Muscle of leg (tissue), 9 donors: ENCODE results near the gene DNTT. TPM values are rescaled to one million over a fixed set of nuclear protein-coding genes. Genes with fewer than 3 reads are reported as not detected.

Source experiments
- polyA plus RNA-seq, 8 donors: library from polyadenylated mRNA; unstranded; fragments of 120-200 nt; gene quantifications; one replicate each; pipeline versions ENCODE4 v1.2.1 to v1.2.3, GENCODE V29; 2013; ENCODE audit warnings: inconsistent platforms in 1 of 8, low replicate concordance in 1 of 8; ENCODE audit not compliant: insufficient read length in 8 of 8, insufficient read depth in 1 of 8
- total RNA-seq: library from RNA; stranded (reverse); fragments of 120-200 nt; gene quantifications from one replicate; pipeline ENCODE4 v1.2.4, GENCODE V29; 2013

DNTT gene
- total and polyA plus RNA-seq, 9 donors, result 0.08 to 0.39 (median 0.15) TPM; not detected in 1

Other genes starting within 250 kb of the DNTT start
- 25.8 TPM for gene ZNF518A, start 174.1 kb upstream of the DNTT start, total RNA-seq
- gene ZNF518A, start 174.1 kb upstream of the DNTT start, polyA plus RNA-seq, result 10 to 100 TPM; 13.2 to 27.4 (median 16.5) TPM
- gene BLNK, start 32.9 kb upstream of the DNTT start, total RNA-seq, result 1.2 TPM
- 1 to 10 TPM; 1.3 to 3.2 (median 1.6) TPM for gene BLNK, start 32.9 kb upstream of the DNTT start, polyA plus RNA-seq
- not detected for gene OPALIN, start 54.6 kb downstream of the DNTT start, total RNA-seq
- not detected for gene OPALIN, start 54.6 kb downstream of the DNTT start, polyA plus RNA-seq
- 0.71 TPM for gene TLL2, start 209.5 kb downstream of the DNTT start, total RNA-seq
- gene TLL2, start 209.5 kb downstream of the DNTT start, polyA plus RNA-seq, result 1 to 10 TPM in 5 of 8 donors, under 1 TPM in 3; 0.53 to 1.8 (median 1.1) TPM